ENCODE measurements around the gene MALT1. TPM values are rescaled to one million over a fixed set of nuclear protein-coding genes. Genes with fewer than 3 reads are reported as not detected.

Gene MALT1
- total and polyA plus RNA-seq, 2 donors from 2014 or later = 10.4 to 39.4 TPM

DNA sequence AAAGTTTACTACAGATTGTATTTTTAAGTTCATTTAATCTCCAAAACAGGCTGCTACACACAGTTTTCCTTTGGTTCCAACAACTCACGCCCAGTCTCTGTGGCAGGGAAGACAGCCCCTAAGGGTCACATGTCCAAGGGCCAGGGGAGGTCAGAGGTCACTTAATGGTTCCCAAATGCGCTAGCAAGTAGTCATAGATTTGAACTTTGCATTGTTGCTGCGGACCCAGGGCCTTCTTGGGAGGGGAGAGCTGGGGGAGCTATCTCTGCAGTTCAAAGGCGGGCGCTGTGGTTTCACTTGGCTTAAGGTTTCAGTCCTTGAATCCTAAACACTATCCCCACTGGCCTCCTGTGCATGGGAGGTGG is 118.6 kb downstream of the MALT1 start:
- peaks cover 0 to 14% (median 0%) of the 10 kb centered on the region in 3 donors for H3K4me1 ChIP-seq (ENCODE audit: control insufficient read depth in 2 of 3, insufficient read depth in 2 of 3, low read depth in 1 of 3, low read length in 3 of 3)
- H3K9me3 ChIP-seq (ENCODE audit: control insufficient read depth in 2 of 3, insufficient read depth in 1 of 3, low read length in 3 of 3) = no peaks in the 10 kb centered on the region
- intact Hi-C loops (cut with DNase I) = no loop called here
- H3K27ac ChIP-seq (ENCODE audit: low read depth in 2 of 2, low read length in 2 of 2) = peak overlapping the region; percentile 51 to 59
- no peak overlapping the region for H3K9ac ChIP-seq (ENCODE audit: low read length in 3 of 3)
- no peaks in the 10 kb centered on the region for H3K36me3 ChIP-seq (ENCODE audit: control insufficient read depth in 2 of 3, insufficient read depth in 3 of 3, low read length in 3 of 3)
- no peak overlapping the region for H3K4me3 ChIP-seq (ENCODE audit: low read length in 3 of 3)
- H3K27me3 ChIP-seq (ENCODE audit: control insufficient read depth, insufficient read depth, low read length) = no peaks in the 10 kb centered on the region
- TF ChIP-seq, protein P1, sequence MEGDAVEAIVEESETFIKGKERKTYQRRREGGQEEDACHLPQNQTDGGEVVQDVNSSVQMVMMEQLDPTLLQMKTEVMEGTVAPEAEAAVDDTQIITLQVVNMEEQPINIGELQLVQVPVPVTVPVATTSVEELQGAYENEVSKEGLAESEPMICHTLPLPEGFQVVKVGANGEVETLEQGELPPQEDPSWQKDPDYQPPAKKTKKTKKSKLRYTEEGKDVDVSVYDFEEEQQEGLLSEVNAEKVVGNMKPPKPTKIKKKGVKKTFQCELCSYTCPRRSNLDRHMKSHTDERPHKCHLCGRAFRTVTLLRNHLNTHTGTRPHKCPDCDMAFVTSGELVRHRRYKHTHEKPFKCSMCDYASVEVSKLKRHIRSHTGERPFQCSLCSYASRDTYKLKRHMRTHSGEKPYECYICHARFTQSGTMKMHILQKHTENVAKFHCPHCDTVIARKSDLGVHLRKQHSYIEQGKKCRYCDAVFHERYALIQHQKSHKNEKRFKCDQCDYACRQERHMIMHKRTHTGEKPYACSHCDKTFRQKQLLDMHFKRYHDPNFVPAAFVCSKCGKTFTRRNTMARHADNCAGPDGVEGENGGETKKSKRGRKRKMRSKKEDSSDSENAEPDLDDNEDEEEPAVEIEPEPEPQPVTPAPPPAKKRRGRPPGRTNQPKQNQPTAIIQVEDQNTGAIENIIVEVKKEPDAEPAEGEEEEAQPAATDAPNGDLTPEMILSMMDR (IDR thresholded peaks at IDR 0.05; ENCODE audit: borderline replicate concordance, extremely low read depth, insufficient read depth) = no peak
- DNase-seq (peak in 4 of 5 donors; percentile 54 to 91 (median 62)), FAIRE-seq (no peak)

DNA sequence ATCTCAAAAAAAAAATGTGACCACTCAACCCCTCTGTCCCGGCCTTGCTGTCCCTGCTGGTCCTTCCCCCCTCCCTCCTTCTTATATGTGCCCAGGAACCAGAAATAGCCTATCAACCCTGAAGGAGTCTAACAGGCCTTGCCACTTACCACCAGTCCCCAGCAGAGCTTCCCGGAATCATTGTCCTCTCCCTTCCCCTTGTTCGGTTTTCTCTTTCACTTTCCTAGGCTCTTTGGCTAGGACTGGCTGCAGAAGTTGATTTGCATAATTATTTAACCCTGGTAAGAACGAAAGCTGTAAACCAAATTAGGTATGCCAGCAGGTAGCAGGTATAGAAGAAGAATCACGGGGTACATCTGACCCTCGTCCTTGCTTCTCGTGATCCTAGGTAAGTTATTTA is 120.8 kb downstream of the MALT1 start:
- FAIRE-seq = no peak
- TF ChIP-seq, protein P1 (IDR thresholded peaks at IDR 0.05; ENCODE audit: borderline replicate concordance, extremely low read depth, insufficient read depth) = no peak
- Histone ChIP-seq H3K27me3 (ENCODE audit: control insufficient read depth, insufficient read depth, low read length) (no peaks in the 10 kb centered on the region), H3K4me1 (ENCODE audit: control insufficient read depth in 2 of 3, insufficient read depth in 2 of 3, low read depth in 1 of 3, low read length in 3 of 3) (peaks cover 0 to 9% (median 0%) of the 10 kb centered on the region in 3 donors), H3K36me3 (ENCODE audit: control insufficient read depth in 2 of 3, insufficient read depth in 3 of 3, low read length in 3 of 3) (no peaks in the 10 kb centered on the region), H3K9me3 (ENCODE audit: control insufficient read depth in 2 of 3, insufficient read depth in 1 of 3, low read length in 3 of 3) (no peaks in the 10 kb centered on the region), H3K27ac (ENCODE audit: low read depth in 2 of 2, low read length in 2 of 2) (no peak overlapping the region), H3K4me3 (ENCODE audit: low read length in 3 of 3) (no peak overlapping the region), H3K9ac (ENCODE audit: low read length in 3 of 3) (no peak overlapping the region)
- no peak for DNase-seq
- intact Hi-C loops (cut with DNase I) = no loop called here

DNA sequence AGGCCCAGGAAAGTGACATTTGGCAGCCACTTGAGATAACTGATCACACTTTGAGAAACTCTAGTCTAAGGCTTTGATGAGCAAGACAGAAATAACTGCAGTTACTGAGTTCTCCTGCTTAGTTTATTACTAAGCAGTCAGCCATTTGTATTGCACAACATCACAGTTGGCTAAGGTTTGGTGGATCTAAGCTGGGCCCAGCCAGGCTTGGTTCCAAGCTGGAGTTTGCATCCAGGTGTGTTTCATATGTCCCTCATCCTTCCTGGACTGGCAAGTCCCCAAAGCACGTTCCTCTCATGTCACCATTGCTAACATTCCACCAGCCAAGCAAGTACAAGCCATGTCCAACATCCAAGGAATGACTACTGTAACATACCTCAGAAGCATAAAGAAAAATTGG is 122.1 kb downstream of the MALT1 start:
- H3K4me3 ChIP-seq (ENCODE audit: low read length in 3 of 3) = no peak overlapping the region
- H3K4me1 ChIP-seq (ENCODE audit: control insufficient read depth in 2 of 3, insufficient read depth in 2 of 3, low read depth in 1 of 3, low read length in 3 of 3) = peaks cover 0 to 9% (median 0%) of the 10 kb centered on the region in 3 donors
- intact Hi-C loops (cut with DNase I) = no loop called here
- no peak overlapping the region for H3K27ac ChIP-seq (ENCODE audit: low read depth in 2 of 2, low read length in 2 of 2)
- DNase-seq (no peak), FAIRE-seq (no peak)
- no peaks in the 10 kb centered on the region for H3K36me3 ChIP-seq (ENCODE audit: control insufficient read depth in 2 of 3, insufficient read depth in 3 of 3, low read length in 3 of 3)
- H3K27me3 ChIP-seq (ENCODE audit: control insufficient read depth, insufficient read depth, low read length) = no peaks in the 10 kb centered on the region
- TF ChIP-seq, protein P1 (IDR thresholded peaks at IDR 0.05; ENCODE audit: borderline replicate concordance, extremely low read depth, insufficient read depth) = no peak
- H3K9ac ChIP-seq (ENCODE audit: low read length in 3 of 3) = no peak overlapping the region
- no peaks in the 10 kb centered on the region for H3K9me3 ChIP-seq (ENCODE audit: control insufficient read depth in 2 of 3, insufficient read depth in 1 of 3, low read length in 3 of 3)

DNA sequence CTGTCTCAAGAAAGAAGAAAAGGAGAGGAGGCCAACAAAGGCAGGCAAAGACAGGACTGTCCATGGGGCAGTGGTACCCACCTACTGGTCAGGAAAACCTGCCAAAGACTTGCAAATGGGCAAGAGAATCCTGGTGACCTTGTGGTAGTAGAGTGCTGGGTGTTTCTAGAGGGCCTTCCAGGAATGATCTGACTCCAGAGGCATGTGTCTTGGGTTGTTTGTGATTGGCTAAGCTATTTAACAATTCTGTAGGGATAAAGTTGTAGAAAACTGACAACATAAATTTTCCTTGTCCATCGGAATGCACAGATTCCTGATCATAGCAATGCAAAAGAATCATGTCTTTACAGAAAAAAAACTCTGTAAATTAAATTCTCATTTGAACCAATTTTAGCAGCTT is 125.0 kb downstream of the MALT1 start:
- FAIRE-seq (no peak), DNase-seq (no peak)
- no peak overlapping the region for H3K27ac ChIP-seq (ENCODE audit: low read depth in 2 of 2, low read length in 2 of 2)
- intact Hi-C loops (cut with DNase I) = no loop called here
- no peak overlapping the region for H3K9ac ChIP-seq (ENCODE audit: low read length in 3 of 3)
- TF ChIP-seq, protein P1 (IDR thresholded peaks at IDR 0.05; ENCODE audit: borderline replicate concordance, extremely low read depth, insufficient read depth) = no peak
- H3K4me1 ChIP-seq (ENCODE audit: control insufficient read depth in 2 of 3, insufficient read depth in 2 of 3, low read depth in 1 of 3, low read length in 3 of 3) = peaks cover 0 to 3% (median 0%) of the 10 kb centered on the region in 3 donors
- H3K9me3 ChIP-seq (ENCODE audit: control insufficient read depth in 2 of 3, insufficient read depth in 1 of 3, low read length in 3 of 3) = no peaks in the 10 kb centered on the region
- no peaks in the 10 kb centered on the region for H3K36me3 ChIP-seq (ENCODE audit: control insufficient read depth in 2 of 3, insufficient read depth in 3 of 3, low read length in 3 of 3)
- H3K4me3 ChIP-seq (ENCODE audit: low read length in 3 of 3) = no peak overlapping the region
- H3K27me3 ChIP-seq (ENCODE audit: control insufficient read depth, insufficient read depth, low read length) = no peaks in the 10 kb centered on the region
